Activated CD4-positive, alpha-beta T cell treated with anti-CD3 and anti-CD28 coated beads, Interleukin-2, amount 50 U/mL, for 4 hours (primary cell): ENCODE results near the gene NDUFB2.
A peak's percentile ranks its signal among the peaks of the same experiment; 100 is the strongest.
"Not testable (repeated sequence)": the region's sequence is repeated elsewhere in the genome, so short reads cannot be mapped to it uniquely, and the experiment has no call there.

Source experiments
- DNase-seq, 2 experiments: peaks; one replicate each; pipeline ENCODE4 v3.0.0-alpha.2; 2020

The NDUFB2 gene

GRCh38 chr7:140673063-140673773 is 23.3 kb upstream of the NDUFB2 start:
- DNase-seq: peak; percentile 56 to 58

DNA sequence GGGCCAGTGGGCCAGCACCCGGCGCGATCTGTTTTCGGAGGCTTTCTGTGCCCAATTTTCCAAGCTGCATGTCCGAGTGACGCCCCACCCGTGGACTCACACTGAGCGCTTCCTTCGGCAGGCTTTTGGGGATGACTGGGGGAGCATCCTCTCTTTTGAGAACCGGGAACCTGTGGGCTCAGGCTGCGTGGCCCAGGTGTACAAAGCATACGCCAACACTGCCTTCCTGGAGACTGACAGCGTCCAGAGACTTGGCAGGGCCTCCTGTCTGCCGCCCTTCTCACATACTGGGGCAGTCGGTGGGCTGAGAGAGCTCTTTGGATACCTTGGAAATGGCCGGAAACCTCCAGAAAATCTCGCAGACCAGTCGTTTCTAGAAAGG is 22.7 kb upstream of the NDUFB2 start:
- DNase-seq: no peak

DNA sequence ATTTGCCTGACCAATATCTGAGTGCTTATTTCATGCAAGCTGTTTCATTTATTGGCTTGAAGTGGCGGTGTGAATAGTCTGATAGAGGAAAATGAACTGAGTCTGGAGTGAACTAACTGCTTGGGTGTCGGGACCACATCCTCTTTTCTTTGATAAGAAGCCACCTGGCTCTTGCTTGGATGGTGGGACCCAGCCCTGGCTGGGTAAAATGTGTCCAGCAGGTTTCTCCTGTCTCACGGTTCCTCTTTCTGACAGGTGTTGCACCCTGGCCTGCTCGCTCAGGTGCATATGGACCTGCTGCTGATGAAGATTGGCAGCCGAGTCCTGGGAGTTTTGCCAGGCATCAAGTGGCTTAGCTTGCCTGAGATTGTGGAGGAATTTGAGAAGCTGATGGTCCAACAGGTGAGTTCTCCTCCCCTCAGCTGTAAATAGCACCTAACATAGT is 22.1 kb upstream of the NDUFB2 start:
- no peak for DNase-seq

DNA sequence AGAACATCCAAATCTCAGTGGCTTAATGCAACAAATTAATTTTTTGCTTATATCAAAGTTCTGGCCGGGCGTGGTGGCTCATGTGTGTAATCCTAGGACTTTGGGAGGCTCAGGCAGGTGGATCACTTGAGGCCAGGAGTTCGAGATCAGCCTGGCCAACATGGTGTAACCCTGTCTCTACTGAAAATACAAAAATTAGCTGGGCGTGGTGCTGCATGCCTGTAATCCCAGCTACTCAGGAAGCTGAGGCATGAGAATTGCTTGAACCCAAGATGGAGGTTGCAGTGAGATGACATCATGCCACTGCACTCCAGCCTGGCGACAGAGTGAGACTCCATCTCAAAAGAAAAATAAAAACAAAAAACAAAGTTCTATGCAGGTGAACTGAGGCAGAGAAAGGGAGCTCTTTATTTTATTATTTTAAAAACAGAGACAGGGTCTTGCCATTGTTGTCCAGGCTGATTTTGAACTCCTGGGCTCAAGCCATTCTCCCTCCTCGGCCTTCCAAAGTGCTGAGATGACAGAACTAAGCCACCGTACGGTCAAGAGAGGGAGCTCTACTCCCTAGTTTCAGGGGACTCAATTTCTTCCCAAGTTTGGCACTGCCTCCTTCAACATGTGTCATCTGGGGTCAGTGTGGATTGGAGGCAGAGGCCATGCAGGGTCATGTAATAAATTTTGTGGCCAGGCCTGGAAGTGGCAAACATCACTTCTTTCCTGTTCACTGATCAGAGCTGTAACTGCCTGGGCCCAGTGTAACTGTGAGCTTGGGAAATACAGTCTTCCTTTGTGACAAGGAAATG is 21.4 kb upstream of the NDUFB2 start:
- no peak for DNase-seq

DNA sequence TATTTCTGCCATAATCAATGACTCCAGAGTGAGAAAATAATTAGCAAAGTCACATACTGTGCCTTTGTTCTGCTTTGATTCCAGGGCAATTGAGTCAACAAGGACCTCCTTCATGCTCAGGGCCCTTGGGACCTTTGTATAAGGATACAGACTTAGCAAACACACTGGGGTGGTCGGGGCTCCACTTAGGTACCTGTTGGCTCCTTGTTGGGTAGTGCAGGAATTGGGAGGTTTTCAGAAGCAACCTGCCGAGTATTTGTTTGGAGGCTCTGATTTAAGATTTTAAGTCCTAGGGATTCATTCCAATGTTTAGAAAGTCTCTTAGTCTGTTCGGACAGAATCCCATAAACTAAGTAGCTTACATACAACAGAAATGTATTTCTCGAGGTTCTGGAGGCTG is 20.8 kb upstream of the NDUFB2 start:
- DNase-seq: no peak

- DNase-seq: no peak
These were observed 20.2 kb upstream of the NDUFB2 start for GRCh38 chr7:140676306-140676705.

- DNase-seq: not testable (repeated sequence)
These were observed 19.6 kb upstream of the NDUFB2 start for GRCh38 chr7:140676956-140677355.

DNA sequence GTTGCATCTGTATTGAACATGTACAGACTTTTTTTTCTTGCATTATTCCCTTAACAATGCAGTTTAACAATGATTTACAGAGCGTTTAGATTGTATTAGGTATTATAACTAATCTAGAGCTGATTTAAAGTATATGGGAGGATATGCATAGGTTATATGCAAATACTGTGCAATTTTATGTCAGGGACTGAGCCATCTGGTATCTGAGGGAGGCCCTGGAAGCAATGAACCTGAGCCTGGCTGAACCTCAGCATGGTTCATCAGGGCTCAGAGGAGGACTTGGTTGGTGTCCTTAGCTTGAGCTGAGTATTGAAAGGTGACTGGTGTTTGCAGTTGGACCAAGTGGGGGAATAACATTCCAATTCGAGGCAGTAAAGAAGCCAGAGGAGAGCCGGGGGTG is 19.0 kb upstream of the NDUFB2 start:
- no peak for DNase-seq

DNA sequence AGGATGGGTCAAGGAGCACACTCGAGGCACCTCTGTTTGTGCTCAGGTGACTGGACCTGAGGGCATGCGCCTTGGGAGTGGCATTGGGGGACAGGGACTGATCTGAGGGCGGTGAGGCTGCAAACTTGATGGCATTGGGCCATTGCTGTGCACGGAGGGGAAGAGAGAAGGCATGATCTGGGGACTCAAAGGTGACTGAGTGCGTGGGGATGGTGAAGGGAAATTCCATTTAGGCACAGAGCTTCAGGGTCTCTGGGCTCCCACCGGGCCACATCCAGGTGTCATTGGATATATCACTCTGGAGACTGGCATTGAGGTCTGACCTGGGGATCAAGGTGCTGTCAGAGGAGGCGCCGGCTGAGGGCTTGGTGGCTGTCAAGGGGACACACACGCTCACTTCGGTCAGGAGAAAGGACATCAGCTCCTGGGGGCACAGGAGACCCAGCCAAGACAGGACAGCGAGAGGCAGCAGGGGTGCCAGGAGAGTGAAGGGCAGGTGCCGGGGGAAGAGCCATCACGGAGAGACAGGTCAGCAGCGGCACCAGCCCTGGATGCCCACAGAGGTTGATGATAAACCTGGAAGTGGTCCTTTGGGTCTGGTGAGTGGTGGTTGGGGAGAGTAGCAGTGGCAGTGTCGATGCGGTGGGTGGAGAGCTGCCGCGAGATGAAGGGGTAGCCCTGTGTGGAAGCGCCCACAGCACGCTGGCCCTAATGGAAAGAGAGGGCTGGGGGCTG is 18.3 kb upstream of the NDUFB2 start:
- no peak for DNase-seq

- DNase-seq: no peak
These were observed 17.7 kb upstream of the NDUFB2 start for GRCh38 chr7:140678816-140679130.

DNA sequence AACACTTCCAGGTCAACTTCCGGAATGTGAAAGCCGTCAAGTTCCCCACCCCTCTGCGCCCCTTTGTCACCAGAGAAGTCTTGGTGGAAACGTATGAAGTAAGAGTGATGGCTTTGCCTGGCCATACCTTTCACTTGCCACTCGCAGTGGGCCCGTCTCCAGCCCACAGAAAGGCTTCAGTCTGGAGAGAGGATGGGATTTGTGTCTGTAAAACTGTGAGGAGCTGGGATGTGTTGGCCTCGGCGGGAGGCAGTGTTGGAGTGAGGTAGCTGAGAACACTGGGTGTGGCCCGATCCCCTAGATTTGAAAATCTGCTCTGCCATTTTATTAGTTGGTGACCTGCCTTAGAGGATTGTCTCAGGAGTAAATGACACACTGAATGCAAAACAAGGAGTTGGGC is 17.3 kb upstream of the NDUFB2 start:
- DNase-seq: no peak

- DNase-seq: no peak
These were observed 15.6 kb upstream of the NDUFB2 start for GRCh38 chr7:140680886-140681285.

- DNase-seq: no peak
These were observed 14.7 kb upstream of the NDUFB2 start for GRCh38 chr7:140681766-140682165.

DNA sequence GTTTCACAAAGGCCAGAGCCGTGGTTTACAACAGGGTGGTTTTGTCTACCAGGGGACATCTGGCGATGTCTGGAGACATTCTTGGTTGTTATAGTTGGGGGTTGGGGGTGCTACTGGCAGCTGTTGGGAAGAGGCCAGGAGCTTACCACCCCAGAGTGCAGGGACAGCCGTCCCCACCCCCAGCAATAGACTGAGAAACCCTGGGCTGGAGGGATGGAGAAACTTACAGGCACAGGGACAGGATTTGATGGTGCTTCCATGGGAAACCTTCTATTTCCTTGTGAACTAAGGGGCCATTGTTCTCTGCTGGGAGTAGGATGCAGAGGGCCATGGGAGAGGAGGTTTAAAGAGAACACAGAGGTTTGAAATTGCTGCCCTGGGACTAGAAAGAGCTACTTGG is 12.9 kb upstream of the NDUFB2 start:
- DNase-seq: no peak

- DNase-seq: no peak
These were observed 12.2 kb upstream of the NDUFB2 start for GRCh38 chr7:140684066-140684950.

DNA sequence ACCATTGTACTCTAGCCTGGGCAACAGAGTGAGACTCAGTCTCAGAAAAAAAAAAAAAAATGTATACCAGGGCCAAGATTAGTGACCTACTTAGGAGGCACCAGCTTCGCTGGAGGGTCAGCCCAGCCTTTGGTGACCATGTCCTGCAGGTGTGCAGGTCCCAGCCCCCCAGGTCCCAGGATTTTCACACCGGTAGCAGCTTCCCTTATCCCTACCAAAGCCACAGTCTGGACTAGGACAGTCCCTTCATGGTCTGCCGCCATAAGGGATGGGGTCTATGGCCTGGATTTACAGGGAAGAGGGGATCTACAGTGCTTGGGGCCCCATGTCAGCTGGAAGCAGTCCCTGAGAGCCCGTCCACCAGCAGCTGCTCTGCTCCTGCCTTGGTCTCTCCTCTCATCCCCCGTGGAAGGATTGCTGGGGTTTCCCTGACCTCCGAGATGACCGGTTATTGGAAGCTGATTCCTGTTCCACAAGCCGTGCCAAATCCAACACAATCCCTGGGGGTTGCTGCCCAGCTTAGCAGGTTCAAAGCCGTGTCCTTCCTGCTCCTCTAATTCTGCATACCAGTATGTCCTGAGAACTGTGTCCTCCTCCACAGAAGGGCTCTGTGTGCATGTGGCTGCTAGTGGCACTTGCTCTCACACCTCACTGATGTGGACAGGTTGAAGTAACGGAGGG is 11.0 kb upstream of the NDUFB2 start:
- no peak for DNase-seq

DNA sequence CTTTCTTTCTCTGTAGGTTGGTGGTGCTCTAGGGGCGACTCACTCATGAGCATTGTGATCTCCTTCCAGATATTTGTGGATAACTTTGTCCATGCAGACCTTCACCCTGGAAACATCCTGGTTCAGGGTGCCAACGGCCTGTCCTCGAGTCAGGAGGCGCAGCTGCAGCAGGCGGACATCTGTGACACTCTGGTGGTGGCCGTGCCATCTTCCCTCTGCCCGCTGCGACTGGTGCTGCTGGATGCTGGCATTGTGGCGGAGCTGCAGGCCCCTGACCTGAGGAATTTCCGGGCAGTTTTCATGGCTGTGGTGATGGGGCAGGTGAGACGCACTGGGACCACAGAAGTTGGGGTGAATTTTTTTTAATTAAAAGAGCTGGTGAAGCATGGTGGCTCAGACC is 9.6 kb upstream of the NDUFB2 start:
- DNase-seq: no peak

DNA sequence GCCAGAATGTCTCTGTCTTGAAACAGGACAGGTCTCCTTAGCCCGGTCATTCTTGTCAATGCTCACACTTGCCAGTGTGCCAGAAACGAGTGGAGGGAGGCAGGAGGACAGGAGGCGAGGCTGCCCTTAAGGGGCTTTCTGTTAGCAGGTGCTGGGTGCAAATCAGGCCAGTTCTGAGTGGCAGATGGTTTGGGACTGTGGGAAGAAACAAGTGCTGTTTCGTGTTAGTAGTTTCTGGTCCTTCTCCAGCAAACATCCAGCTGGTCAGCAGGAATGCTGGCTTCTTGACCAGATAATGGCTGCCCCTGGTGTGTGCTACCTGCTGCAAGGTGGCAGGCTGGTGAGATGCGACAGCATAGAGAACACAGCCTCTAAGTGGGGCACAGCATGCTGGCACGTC is 8.2 kb upstream of the NDUFB2 start:
- no peak for DNase-seq

DNA sequence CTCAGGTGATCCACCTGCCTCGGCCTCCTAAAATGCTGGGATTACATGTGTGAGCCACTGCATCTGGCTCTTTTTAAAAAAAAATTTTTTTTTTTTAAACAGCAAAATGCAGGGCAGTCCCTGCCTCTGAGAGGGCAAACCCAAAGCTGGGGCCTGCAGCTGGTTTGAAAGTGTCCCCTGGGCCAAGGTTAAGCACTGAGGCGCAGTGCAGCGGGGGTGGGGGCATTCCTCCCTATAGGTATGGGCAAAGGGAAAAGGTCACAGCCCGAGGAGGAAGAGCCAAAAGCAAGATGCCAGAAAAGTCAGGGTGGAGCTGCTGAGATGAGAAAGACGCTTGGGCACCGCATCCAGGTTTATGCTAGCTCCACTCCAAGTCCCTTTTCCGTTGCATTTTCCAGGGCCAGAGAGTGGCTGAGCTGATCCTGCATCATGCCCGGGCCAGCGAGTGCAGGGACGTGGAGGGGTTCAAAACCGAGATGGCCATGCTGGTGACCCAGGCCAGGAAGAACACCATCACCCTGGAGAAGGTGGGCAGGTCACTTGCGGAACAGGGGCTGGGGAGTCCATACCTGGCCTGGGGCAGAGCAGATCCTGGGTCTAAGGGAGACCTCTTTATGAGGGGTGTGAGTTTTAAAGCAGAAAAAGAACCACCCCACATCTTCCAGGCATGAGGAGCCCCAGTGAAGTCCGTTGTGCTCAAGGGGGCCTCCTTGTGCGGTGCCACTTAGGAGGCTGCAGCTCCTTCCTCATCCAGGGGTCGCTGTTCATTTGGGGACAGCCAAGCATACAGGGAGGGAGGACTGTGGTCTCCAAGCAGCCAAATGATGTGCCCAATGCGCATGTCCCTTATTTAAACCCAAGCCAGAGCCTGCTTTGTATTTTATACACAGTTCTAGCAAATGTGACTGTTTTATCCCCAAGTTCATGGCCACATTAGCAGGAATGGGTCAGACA is 7.0 kb upstream of the NDUFB2 start:
- DNase-seq: no peak

DNA sequence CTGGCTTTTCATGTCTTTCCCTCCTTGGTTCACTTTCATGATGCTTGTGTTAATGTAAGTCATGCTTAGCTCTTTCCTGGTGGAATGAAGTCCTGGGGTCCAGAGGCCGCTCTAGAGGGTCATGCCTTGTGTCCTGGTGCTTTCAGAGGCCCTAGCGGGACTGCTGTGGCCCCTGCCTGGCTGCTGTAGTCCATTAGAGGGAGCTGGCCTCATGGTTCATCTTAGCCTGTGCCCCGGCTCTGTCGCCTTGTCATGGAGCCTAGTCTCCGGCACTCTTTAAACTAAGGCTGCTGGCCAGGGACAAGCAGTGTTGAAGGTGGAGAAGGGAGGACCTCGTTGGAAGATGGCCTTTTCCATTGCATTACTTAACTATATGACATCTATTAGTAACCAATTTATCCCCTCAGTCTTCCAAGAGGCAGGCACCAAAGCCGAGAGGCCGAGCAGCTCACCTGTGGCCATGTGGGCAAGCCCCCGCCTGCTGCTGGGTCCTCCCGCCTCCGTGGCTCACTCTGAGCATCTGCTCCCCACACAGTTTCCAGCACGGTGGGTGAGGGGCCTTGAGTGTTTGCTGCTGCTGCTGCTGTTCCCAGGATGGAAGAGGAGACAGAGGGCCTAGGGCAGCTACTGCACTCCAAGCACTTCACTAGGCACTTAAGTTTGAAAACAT is 5.0 kb upstream of the NDUFB2 start:
- DNase-seq: no peak

DNA sequence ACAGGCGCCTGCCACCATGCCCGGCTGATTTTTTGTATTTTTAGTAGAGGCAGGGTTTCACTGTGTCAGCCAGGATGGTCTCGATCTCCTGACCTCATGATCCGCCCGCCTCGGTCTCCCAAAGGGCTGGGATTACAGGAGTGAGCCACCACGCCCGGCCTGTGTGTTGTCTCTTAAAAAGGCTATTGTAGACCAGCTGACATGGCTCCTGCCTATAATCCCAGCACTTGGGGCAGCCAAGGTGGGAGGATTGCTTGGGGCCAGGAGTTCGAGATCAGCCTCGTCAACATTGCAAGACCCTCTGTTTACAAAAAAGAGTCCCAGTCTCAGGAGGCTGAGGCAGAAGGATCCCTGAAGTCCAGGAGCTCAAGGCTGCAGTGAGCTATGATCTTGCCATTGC is 2.7 kb upstream of the NDUFB2 start:
- not testable (repeated sequence) for DNase-seq
